Activated CD8-positive, alpha-beta memory T cell treated with anti-CD3 and anti-CD28 coated beads, Interleukin-2, amount 50 U/mL, for 1 hour (primary cell): Measurements from ENCODE around the gene MYCBPAP.

Experiments used
- DNase-seq: peaks from one replicate; pipeline ENCODE4 v3.0.0-alpha.2; 2020; ENCODE audit errors: extremely low read depth

The MYCBPAP gene

GRCh38 chr17:50507871-50508572, at the start of gene MYCBPAP:
MYCBPAP (plus strand) TSS chr17:50508439; CDS start chr17:50508675, 236 bp downstream.
- DNase-seq = peak; percentile 14

- no peak for DNase-seq
These were observed 49.2 kb upstream of the MYCBPAP start for GRCh38 chr17:50458701-50459676.

- DNase-seq = no peak
These were observed 48.5 kb upstream of the MYCBPAP start for GRCh38 chr17:50459756-50460155.

GRCh38 chr17:50460831-50461526, 47.3 kb upstream of the MYCBPAP start:
- DNase-seq = no peak

- no peak for DNase-seq
These were observed 46.6 kb upstream of the MYCBPAP start for GRCh38 chr17:50461550-50462132.

GRCh38 chr17:50462446-50462845, 45.8 kb upstream of the MYCBPAP start:
- DNase-seq = no peak

GRCh38 chr17:50464121-50464520, 44.1 kb upstream of the MYCBPAP start:
- DNase-seq = no peak

- DNase-seq = no peak
These were observed 43.5 kb upstream of the MYCBPAP start for GRCh38 chr17:50464736-50465135.

GRCh38 chr17:50465171-50465570, 43.1 kb upstream of the MYCBPAP start:
- DNase-seq = no peak

- no peak for DNase-seq
These were observed 42.6 kb upstream of the MYCBPAP start for GRCh38 chr17:50465635-50466034.

- no peak for DNase-seq
These were observed 41.7 kb upstream of the MYCBPAP start for GRCh38 chr17:50466371-50467113.

- DNase-seq = no peak
These were observed 41.0 kb upstream of the MYCBPAP start for GRCh38 chr17:50467114-50467854.

- no peak for DNase-seq
These were observed 40.4 kb upstream of the MYCBPAP start for GRCh38 chr17:50467855-50468303.

- no peak for DNase-seq
These were observed 39.7 kb upstream of the MYCBPAP start, which contains the start of gene CHAD for GRCh38 chr17:50468304-50469207. CHAD (minus strand) TSS chr17:50468880; CDS start chr17:50468813, 67 bp downstream.

GRCh38 chr17:50469208-50469605, 39.0 kb upstream of the MYCBPAP start:
- no peak for DNase-seq

- DNase-seq = no peak
These were observed 38.5 kb upstream of the MYCBPAP start for GRCh38 chr17:50469671-50470305.

- DNase-seq = no peak
These were observed 37.8 kb upstream of the MYCBPAP start for GRCh38 chr17:50470426-50470825.
